DMS153 treated with DMSO at 0.1 percent for 48 hours (cell line): ENCODE measurements around the gene MPV17L.
"Not testable (repeated sequence)": the region's sequence is repeated elsewhere in the genome, so short reads cannot be mapped to it uniquely, and the experiment has no call there.

Experiments used
- DNase-seq: peaks from one replicate; lab custom pipeline; 2025; ENCODE audit not compliant: unreplicated experiment; lab: John Stamatoyannopoulos, UW

Gene MPV17L

DNA sequence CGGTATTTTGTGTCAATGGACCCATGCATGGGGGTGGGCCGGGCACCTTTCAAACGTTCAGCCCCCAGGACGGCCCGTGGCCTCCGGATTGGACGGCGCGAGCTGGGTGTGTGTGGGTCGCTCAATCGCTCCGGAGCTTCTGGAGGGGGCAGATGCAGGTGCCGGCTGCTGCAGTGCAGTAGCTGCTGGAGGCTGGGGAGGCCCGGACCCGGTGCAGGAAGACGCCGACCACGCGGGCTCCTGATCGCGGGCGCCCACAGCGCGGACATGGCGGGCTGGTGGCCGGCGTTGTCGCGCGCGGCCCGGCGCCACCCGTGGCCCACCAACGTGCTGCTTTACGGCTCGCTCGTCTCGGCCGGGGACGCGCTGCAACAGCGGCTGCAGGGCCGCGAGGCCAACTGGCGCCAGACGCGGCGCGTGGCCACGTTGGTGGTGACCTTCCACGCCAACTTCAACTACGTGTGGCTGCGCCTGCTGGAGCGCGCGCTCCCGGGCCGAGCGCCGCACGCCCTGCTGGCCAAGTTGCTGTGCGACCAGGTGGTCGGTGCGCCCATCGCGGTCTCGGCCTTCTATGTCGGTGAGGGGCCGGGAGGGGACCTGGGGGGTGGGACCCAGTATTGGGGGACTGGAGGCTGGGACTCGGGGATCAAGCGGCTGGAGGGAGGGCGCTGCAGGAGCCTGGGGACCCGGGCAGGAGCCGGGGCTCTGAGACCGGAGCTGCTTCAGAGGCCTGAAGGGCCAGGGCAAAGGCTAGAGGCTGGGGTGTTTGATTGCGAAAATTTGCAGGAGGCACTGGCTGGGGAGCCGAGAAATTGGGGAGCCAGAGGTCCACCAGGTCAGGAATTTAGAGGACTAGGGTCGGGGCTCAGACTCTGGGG, at the start of gene MPV17L:
MPV17L (plus strand) TSS at position 124 of the 878 bp plus-strand sequence; CDS start at position 268, 144 bp downstream.
- DNase-seq: peak; percentile 17

DNA sequence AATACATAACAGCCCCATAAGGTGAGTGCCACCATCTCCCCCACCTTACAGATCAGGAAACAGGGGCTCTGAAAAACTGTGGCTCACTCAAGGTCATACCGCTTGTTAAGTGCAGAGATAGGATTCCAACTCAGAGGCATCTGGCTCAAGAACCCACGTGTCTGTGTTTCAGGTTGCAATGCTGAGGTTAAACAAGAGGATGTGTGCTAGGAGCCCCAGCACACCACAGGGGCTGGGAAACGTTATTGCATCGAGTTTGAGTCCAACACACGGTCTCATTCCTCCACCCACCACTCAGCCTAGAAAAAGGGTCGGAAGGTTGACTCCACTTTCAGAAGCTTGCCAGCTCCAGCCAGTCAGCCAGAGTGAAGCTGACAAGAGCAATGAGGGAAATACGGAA, 46.8 kb upstream of the MPV17L start:
- not testable (repeated sequence) for DNase-seq

DNA sequence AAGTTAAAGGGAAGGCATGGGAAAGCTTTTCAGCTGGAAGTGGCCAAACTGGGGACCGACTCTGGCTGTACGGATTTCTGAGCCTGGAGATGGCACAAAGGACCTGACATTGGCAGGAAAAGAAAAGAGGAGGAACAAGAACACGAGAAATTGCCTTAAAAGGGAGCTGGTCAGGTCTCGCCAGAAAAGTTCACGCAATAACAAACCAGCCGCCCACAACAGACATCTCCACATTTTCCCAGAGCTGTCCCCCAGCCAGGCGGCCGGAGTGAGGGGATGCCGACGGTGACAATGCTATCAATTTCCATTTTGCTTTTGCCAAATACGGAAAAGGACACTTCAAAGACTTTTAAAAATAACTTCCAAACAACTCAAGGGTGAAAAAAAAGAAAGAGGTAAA, 44.3 kb upstream of the MPV17L start:
- DNase-seq: not testable (repeated sequence)

DNA sequence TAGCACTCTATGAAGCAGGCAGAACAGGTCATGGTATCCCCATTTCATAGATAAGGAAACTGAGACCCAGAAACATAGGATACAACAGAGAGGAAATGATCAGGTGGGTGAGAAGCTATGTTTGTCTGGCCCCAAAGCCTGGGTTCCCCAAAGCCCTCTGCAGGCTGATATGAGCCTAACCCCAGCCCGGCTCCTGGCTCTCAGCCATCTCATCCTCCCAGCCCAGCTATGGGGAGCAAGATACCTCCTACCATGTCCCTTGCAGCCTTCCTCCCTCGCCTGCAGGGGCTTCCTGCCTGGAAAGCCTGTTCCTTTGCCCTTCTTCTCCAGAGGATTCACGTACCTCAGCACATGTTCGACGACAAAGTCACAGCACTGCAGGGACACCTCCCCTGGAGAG, 43.8 kb upstream of the MPV17L start:
- DNase-seq: not testable (repeated sequence)

DNA sequence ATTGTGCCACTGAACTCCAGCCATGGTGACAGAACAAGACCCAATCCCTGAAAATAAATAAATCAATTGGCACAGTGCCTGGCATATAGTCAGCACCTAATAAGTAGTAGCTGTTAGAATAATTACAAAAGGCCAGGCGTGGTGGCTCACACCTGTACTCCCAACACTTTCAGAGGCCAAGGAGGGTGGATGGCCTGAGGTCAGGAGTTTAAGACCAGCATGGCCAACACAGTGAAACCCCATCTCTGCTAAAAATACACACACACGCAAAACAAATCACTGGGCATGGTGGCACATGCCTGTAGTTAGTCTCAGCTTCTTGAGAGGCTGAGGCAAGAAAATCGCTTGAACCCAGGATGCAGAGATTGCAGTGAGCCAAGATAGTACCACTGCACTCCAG, 42.7 kb upstream of the MPV17L start:
- DNase-seq: not testable (repeated sequence)

DNA sequence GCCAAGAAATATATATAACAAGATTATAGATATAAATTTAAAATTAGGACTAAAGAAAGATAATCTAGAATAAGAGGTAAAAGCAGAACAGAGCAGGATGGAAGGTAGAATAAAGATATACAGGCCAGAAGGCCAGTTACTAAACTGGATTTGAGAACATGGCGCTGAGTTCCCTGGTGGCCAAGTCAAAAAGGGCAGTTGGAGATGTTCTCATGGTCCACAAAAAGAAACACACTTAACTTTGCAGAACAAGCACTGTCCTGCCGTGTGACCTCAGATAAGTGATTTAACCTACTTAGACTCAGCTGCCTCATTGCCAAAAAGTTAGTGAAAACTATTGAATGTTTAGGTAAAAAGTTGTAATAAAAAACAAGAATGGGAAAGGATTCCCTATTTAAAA, 40.7 kb upstream of the MPV17L start:
- DNase-seq: not testable (repeated sequence)

DNA sequence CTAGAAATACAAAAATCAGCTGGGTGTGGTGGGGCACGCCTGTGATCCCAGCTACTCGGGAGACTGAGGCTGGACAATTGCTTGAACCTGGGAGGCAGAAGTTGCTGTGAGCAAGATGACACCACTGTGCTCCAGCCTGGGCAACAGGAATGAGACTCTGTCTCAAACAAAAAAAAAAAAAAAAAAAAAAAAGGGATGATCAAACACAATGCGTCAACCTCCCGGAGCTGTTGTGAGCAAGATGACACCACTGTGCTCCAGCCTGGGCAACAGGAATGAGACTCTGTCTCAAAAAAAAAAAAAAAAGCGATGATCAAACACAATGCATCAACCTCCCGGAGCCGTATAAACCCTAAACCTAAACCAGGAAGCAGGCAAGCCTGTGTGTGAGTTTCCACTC, 38.1 kb upstream of the MPV17L start:
- DNase-seq: not testable (repeated sequence)

DNA sequence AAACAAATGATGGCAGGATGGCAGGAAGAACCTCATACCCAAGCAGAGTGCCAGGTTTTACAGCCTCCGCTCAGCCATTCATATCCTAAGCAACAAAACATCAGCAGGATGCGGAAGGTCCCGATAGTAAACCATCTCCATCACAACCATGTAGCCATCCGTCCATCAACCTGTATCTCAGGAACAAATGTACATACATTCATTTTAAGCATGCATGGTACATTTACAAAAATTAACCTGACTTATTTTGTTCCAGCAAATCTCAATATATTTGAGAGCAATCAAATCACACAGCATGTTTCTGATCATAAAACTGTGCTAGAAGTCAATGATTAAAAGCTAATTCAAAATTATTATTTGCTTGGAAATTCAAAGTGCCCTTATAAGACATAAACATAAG, 17.4 kb upstream of the MPV17L start, which contains the start of gene NPIPA5:
NPIPA5 (minus strand) TSS at position 101 of the 400 bp plus-strand sequence; CDS start at position 101, 0 bp downstream.
- not testable (repeated sequence) for DNase-seq

DNA sequence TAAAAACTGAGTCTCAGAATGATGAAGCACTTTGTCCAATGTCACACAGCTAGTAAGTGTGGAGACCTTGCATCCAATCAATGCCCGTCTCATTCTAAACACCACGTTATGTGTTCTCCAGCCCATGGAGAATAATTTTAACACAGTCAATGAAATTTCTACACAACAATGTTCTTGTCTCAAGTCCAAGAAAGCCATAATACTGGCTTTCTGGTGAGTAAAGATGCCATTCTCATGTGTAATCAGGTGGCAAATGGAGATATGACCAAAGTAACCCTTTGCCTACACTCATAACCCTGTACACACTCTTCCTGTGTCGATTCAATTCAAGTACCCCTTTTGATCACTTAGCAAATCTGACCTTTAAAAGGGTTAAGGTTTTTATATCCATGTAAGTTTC, 12.7 kb upstream of the MPV17L start:
- not testable (repeated sequence) for DNase-seq

DNA sequence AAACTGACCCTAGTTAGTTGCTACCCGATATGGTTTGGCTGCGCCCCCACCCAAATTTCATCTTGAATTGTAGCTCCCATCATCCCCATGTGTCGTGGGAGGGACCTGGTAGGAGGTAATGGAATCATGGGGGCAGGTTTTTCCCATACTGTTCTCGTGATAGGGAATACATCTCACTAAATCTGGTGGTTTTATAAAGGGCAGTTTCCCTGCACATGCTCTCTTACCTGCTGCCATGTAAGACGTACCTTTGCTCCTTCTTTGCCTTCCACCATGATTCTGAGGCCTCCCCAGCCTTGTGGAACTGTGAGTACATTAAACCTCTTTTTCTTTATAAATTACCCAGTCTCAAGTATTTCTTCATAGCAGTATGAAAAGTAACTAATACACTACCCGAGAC, 7.5 kb upstream of the MPV17L start:
- not testable (repeated sequence) for DNase-seq

DNA sequence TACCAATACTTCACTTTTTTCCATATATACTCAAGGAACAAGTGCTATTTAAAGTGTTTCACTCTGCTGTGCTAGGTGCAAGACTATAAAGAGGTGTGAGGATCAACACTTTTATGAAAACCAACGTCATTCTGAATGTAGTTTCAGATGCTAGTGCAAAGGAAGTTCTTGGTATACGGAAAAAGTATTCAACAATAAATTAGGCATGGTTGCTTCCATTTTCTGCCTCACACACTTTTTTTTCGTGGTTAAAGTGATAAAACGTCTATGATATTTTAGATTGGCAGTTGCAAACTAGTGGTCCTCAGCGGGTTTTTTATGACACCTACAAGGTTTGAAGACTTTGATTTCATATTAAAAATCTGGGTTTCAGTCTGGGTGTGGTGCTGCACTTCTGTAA, 5.6 kb upstream of the MPV17L start:
- not testable (repeated sequence) for DNase-seq

DNA sequence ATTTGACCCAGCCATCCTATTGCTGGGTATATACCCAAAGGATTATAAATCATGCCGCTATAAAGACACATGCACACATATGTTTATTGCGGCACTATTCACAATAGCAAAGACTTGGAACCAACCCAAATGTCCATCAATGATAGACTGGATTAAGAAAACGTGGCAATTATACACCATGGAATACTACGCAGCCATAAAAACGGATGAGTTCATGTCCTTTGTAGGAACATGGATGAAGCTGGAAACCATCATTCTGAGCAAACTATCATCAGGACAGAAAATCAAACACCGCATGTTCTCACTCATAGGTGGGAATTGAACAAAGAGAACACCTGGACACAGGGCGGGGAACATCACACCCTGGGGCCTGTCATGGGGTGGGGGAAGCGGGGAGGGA, 2.5 kb upstream of the MPV17L start:
- DNase-seq: not testable (repeated sequence)

DNA sequence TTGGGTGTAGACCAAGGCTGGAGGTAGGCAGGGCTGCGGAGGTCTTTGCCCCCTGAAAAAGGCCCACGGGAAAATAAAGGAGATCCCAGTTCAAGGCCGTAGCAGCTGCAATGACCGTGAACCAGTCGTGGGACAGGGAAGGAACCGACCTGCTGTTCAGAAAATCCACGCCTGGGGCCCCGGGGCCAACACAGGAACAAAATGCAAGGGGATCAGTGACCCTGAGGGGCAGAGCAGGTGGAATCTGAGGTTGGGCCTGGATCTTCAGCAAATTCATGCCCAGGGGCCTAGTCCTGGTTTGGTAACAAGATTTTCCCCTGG, 915 bp downstream of the MPV17L start:
- DNase-seq: not testable (repeated sequence)

DNA sequence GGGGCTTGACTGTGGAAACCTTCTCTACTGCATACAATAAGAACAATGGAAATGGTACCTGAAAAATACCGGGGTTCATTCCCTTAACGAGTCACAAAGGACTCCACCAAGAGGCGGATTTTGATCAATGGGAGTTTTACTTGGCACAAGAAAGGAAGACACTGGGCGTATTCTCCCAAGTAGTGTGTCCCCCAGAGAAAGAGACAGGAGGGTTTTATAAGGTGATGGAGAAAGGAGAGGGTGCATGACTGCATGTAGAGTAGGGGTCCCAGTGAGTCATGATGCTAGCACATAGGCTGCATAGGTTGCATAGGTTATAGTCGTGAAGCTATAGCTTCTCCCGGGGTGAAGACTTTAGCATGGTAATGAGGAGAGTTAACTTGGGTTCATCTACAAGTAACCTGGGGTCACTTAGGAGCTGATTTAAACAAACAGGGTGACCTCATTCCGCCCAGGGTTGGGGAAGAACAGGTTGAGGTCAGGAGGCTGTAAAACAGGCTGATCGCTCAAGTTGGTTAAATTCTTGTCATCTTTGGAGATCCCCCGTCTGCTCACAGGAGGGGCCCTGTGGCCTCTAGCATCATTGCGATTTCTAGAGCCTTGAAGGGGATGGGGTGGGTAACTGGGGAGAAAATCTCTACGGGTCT, 1.5 kb downstream of the MPV17L start:
- no peak for DNase-seq

DNA sequence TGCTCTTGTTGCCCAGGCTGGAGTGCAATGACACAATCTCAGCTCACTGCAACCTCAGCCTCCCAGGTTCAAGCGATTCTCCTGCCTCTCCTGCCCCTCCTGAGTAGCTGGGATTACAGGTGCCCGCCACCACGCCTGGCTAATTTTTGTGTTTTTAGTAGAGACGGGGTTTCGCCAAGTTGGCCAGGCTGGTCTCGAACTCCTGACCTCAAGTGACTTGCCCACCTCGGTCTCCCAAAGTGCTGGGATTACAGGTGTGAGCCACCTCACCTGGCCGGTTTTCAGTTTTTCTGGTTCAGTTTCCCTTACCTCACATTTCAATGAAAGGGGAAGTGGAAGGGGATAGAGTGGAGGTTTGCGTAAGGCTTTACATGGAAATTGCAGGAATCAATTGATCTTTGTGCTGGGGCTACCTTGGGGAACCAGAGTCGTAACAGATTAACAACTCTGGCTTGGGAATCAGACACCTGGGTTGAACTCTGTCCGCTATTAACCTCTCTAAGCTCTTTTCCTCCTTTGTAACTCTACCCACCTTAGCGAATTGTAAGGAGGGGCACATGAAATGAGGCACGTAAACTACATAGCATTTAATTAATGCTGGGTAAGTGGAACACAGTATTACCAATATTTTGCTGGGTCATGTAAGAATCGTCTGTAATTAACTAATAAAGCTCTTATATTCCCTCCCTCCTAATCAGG, 3.2 kb downstream of the MPV17L start:
- DNase-seq: no peak

DNA sequence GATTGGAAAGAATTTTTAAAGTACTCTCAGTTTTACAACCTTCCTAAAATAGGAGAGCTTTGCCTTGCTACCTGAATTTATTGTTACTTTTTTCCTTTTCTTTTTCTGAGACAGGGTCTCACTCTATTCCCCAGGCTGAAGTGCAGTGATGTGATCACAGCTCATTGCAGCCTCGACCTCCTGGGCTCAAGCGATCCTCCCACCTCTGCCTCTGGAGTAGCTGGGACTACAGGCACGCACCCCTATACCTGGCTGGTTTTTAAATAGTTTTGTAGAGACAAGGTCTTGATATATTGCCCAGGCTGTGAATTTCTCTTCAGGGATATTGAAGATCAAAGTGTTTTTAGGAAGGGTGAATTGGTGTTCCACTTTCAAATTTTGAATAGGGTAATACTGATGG, 3.8 kb downstream of the MPV17L start:
- no peak for DNase-seq

DNA sequence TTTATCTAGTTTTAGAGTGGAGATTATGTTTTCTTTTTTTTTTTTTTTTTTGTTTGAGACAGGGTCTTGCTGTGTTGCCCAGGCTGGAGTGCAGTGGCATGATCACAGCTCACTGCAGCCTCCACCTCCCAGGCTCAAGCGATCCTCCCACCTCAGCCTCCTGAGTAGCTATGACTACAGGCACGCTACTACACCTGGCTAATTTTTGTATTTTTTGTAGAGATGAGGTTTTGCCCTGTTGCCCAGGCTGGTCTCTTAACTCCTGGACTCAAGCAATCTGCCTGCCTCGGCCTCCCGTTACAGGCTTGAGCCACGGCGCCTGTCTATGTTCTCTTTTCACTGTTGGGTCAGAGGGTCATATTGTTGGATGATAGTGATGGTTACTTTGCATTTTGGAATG, 4.8 kb downstream of the MPV17L start:
- DNase-seq: not testable (repeated sequence)

DNA sequence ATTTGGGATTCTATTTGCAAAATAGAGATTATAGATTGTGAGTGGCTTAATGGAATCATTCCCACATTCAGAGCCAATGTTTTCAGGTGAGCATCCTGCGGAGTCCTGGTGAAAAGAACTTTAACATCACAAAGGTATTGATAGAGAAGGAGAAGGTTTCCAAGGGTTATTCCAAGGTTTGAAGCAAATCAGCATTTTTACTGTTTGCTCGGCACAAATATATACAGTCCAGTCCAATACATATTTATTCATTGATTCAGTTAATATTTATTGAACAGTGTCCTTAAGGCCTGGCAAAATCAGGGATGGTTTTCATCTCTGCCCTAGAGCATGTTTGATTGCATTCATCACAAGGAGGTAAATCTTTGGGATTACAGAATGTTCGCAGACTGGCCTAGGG, 6.4 kb downstream of the MPV17L start:
- no peak for DNase-seq

DNA sequence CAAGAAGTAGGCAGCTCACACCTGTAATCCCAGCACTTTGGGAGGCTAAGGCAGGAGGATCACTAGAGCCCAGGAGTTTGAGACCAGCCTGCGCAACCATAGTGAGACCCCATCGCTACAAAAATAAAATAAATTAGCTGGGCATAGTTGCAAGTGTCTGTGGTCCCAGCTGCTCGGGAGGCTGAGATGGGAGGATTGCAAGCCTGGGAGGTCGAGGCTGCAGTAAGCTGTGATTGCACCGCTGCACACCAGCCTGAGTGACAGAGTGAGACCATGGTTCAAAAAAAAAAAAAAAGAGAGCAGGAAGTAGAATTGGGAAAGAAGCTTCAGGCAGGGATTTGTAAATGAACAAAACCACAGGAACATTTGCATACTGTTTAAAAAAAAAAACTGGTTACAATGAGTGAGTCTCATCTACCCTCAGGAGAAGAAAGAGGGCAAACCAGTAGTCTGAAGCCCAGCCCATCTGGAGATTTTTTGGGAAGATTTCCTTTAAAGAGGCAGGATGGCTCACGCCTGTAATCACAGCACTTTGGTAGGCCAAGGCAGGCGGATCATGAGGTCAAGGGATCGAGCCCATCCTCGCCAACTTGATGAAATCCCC, 7.9 kb downstream of the MPV17L start:
- DNase-seq: no peak

DNA sequence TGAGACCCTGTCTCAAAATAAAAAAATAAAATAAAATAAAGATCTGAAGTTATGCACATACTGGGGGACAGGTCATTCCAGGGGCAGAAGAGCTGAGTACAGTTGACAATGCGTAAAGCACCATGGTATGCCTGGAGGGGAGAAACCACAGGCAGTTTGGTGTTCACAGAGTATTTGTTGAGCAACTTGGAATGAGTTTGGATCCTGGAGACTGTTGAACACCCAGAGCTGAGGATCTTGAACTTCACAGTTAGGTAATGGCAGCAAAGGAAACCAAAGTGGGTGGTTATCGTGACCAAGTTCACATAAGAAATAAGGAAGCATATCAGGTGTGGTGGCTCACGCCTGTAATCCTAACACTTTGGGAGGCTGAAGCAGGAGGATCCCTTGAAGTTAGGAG, 8.5 kb downstream of the MPV17L start:
- DNase-seq: not testable (repeated sequence)

DNA sequence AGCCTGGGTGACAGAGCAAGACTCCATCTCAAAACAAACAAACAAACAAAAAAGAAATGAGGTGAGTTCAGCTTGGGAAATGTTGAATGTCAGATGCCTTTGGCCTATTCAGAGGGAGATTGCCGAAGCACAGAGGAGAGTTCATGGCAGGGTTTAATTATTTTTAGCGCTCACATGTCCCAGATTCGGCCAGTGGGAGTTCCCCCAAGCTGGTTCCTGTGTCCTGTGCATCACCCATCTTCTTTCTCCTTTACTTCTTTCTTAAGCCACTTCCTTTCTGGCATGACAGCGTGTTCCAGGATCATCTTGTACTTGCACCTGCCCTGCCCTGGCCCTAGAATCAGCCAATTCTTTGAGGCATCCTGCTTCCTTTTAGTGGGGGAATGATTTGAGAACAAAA, 9.2 kb downstream of the MPV17L start:
- no peak for DNase-seq
